Measurements from ENCODE around the gene C9orf43. TPM values are rescaled to one million over a fixed set of nuclear protein-coding genes. Genes with fewer than 3 reads are reported as not detected.
"Not testable (repeated sequence)": the region's sequence is repeated elsewhere in the genome, so short reads cannot be mapped to it uniquely, and the experiment has no call there.

Gene C9orf43
- under 1 TPM; 0.57 to 0.61 TPM for total RNA-seq

DNA sequence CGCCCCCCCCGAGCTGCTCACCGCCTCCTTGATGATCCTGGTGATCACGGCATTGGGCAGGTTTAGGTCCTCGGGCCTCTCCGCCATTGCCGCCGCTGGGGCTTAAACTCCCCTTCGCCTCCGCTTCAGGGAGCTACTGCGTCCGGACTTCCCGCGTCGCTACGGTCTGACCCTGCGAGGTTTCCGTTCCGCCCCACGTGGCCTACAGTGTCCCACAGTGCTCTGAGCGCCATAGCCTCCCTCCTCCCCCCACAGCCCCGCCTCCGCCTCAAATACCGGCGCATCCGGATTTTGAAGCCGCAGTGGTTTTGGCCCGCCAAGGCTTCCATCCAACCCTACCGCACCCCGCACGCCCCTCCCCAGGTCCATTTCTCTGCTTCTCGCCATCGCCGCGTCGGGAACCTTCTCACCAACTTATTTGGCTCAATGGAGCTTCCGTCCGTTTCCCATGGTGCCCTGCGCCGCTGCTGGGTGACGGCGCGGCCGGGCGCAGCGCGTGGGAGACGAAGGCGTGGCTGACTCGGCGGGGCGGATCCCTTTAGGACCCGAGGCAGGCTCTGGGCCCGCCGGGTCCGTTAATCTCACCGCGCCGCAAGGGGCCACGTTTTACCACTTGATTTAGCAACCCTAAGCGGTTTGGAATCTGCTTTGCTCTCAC, at the start of gene C9orf43, which contains the start of gene POLE3:
C9orf43 (plus strand) TSS at position 541 of the 658 bp plus-strand sequence. CDS start 2,747 bp downstream, outside the sequence.
POLE3 (minus strand) TSS at position 469 of the 658 bp plus-strand sequence; CDS start at position 87, 382 bp downstream.
- peaks cover 3% of the 10 kb centered on the region for H3K4me1 ChIP-seq
- intact Hi-C loops (cut with DNase I): no loop called here
- no peaks in the 10 kb centered on the region for H3K9me3 ChIP-seq

DNA sequence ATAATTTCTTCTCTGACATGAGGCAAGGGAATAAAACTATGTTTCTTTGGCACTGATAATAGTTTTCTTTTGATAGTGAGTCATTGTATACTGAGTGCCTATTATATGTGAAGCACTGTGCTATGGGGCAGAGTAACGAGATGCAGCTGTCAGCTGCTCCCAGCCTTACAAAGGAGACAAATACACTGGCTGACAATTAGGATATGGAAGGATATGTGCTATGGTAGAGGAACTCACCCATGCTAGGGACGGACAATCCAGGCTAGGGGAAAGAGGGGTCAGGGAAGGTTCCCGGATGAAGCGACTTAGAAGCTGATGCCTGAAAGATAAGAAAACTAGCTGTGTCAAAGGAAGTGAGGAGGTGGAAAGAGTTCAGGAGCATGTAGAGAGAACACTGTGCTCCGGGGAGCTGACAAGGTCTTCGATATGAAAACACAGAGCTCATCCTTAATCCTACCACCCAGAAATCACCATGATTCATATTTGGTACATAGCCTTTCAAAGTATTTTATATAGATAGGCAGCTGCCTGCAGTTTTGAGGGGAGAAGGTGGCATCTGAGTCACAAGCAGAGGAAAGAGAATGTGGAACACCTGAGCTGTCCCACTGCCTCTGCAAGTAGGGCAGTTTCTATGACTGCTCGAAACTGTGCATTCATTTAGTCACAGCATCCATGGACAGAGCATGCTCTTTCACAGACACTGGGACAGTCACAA, 49.1 kb upstream of the C9orf43 start:
- intact Hi-C loops (cut with DNase I): no loop called here
- Histone ChIP-seq H3K4me3 (no peak overlapping the region), H3K9ac (ENCODE audit: low read depth in 2 of 2, low read length in 2 of 2) (no peak overlapping the region), H3K36me3 (no peaks in the 10 kb centered on the region), H3K4me1 (no peaks in the 10 kb centered on the region), H3K9me3 (no peaks in the 10 kb centered on the region), H3K27me3 (no peaks in the 10 kb centered on the region), H3K27ac (no peak overlapping the region)
- TF ChIP-seq, protein P1, sequence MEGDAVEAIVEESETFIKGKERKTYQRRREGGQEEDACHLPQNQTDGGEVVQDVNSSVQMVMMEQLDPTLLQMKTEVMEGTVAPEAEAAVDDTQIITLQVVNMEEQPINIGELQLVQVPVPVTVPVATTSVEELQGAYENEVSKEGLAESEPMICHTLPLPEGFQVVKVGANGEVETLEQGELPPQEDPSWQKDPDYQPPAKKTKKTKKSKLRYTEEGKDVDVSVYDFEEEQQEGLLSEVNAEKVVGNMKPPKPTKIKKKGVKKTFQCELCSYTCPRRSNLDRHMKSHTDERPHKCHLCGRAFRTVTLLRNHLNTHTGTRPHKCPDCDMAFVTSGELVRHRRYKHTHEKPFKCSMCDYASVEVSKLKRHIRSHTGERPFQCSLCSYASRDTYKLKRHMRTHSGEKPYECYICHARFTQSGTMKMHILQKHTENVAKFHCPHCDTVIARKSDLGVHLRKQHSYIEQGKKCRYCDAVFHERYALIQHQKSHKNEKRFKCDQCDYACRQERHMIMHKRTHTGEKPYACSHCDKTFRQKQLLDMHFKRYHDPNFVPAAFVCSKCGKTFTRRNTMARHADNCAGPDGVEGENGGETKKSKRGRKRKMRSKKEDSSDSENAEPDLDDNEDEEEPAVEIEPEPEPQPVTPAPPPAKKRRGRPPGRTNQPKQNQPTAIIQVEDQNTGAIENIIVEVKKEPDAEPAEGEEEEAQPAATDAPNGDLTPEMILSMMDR (IDR thresholded peaks at IDR 0.05): no peak
- DNase-seq: no peak

More for the DNA sequence above, at the start of gene C9orf43, which contains the start of gene POLE3:
- H3K36me3 ChIP-seq: no peaks in the 10 kb centered on the region
- peak within 1 kb of the TSS; percentile 62 for H3K4me3 ChIP-seq
- no peaks in the 10 kb centered on the region for H3K27me3 ChIP-seq
- peak; percentile 95 for DNase-seq
- TF ChIP-seq, protein P1 (IDR thresholded peaks at IDR 0.05): no peak
- peak within 1 kb of the TSS; percentile 90 for H3K27ac ChIP-seq
- peak within 1 kb of the TSS; percentile 76 to 94 for H3K9ac ChIP-seq (ENCODE audit: low read depth in 2 of 2, low read length in 2 of 2)

GRCh38 chr9:113363336-113363735, 47.2 kb upstream of the C9orf43 start:
- intact Hi-C loops (cut with DNase I): no loop called here
- DNase-seq: no peak
- H3K4me1 ChIP-seq: no peaks in the 10 kb centered on the region

GRCh38 chr9:113364951-113365350, 45.6 kb upstream of the C9orf43 start:
- Histone ChIP-seq H3K4me3 (no peak overlapping the region), H3K9me3 (no peaks in the 10 kb centered on the region), H3K9ac (ENCODE audit: low read depth in 2 of 2, low read length in 2 of 2) (no peak overlapping the region), H3K4me1 (no peaks in the 10 kb centered on the region), H3K27ac (no peak overlapping the region), H3K36me3 (no peaks in the 10 kb centered on the region), H3K27me3 (no peaks in the 10 kb centered on the region)
- intact Hi-C loops (cut with DNase I): no loop called here
- TF ChIP-seq, protein P1 (IDR thresholded peaks at IDR 0.05): no peak
- DNase-seq: no peak

More at GRCh38 chr9:113363336-113363735, 47.2 kb upstream of the C9orf43 start:
- H3K4me3 ChIP-seq: no peak overlapping the region
- no peaks in the 10 kb centered on the region for H3K36me3 ChIP-seq
- no peaks in the 10 kb centered on the region for H3K27me3 ChIP-seq
- no peak overlapping the region for H3K27ac ChIP-seq
- no peak overlapping the region for H3K9ac ChIP-seq (ENCODE audit: low read depth in 2 of 2, low read length in 2 of 2)
- no peaks in the 10 kb centered on the region for H3K9me3 ChIP-seq
- TF ChIP-seq, protein P1 (IDR thresholded peaks at IDR 0.05): no peak

DNA sequence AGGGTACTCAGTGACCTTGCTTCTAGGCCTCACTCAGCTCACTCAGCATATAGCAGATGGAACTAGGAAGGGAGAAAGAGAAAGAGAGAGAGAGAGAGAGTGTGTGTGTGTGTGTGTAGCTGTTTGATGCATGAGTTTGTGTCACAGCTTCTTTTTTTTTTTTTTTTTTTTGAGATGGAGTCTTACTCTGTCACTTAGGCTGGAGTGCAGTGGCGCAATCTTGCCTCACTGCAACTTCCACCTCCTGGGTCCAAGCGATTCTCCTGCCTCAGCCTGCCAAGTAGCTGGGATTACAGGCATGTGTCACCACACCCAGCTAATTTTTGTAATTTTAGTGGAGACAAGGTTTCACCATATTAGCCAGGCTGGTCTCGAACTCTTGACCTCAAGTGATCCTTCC, 44.9 kb upstream of the C9orf43 start:
- DNase-seq; H3K9me3 ChIP-seq; H3K27me3 ChIP-seq; H3K36me3 ChIP-seq; H3K27ac ChIP-seq; H3K9ac ChIP-seq (ENCODE audit: low read depth in 2 of 2, low read length in 2 of 2); intact Hi-C loops (cut with DNase I); H3K4me3 ChIP-seq; H3K4me1 ChIP-seq: not testable (repeated sequence)
